ENCODE measurements around the gene KRT17. TPM values are rescaled to one million over a fixed set of nuclear protein-coding genes. Genes with fewer than 3 reads are reported as not detected.
"Not testable (repeated sequence)": the region's sequence is repeated elsewhere in the genome, so short reads cannot be mapped to it uniquely, and the experiment has no call there.

The KRT17 gene
- total RNA-seq, 4 donors from 2014 or later, result 37.6 TPM; not detected in 3

GRCh38 chr17:41642252-41643156, 18.1 kb upstream of the KRT17 start:
- WGBS, 2 donors (ENCODE audit: low coverage in 1 of 2), result 82 to 97% methylated on average over 3 to 13 of the region's 13 CpGs
- no peak overlapping the region for H3K4me3 ChIP-seq
- no peaks in the 10 kb centered on the region for H3K9me3 ChIP-seq
- TF ChIP-seq POLR2AphosphoS5 (IDR thresholded peaks at IDR 0.05), result no peak
- TF ChIP-seq POLR2A (IDR thresholded peaks at IDR 0.05), result no peak
- TF ChIP-seq CTCF (IDR thresholded peaks at IDR 0.05), result no peak
- no peak for TF ChIP-seq EP300 (IDR thresholded peaks at IDR 0.05; ENCODE audit: low read depth)
- H3K27ac ChIP-seq, result no peak overlapping the region
- H3K36me3 ChIP-seq, result no peaks in the 10 kb centered on the region
- H3K4me1 ChIP-seq, result peaks cover 0 to 6% (median 3%) of the 10 kb centered on the region in 4 donors
- DNase-seq, result no peak
- intact Hi-C loops (cut with DNase I; ENCODE audit: low total_unique reads), result no loop called here
- in situ Hi-C loops (cut with MboI; ENCODE audit: low pct_ligation_motif_present in 1 of 4, low pct_unique_long_range_greater_than_20kb in 1 of 4, low sequenced_read_pairs in 3 of 4), result loop anchor here (10.0 to 25.0 kb wide), 3 partner anchors 88 to 738 kb away; no protein-coding TSS in a partner anchor
- H3K27me3 ChIP-seq, result no peaks in the 10 kb centered on the region

- 98% methylated on average over 5 of the region's 5 CpGs; no CpG with 5 or more reads in 1 of the 2 donors for WGBS, 2 donors (ENCODE audit: low coverage in 1 of 2)
- H3K4me1 ChIP-seq; H3K9me3 ChIP-seq; H3K4me3 ChIP-seq; H3K27ac ChIP-seq; H3K36me3 ChIP-seq; intact Hi-C loops (cut with DNase I; ENCODE audit: low total_unique reads); DNase-seq; H3K27me3 ChIP-seq: not testable (repeated sequence)
- in situ Hi-C loops (cut with MboI; ENCODE audit: low pct_ligation_motif_present in 1 of 4, low pct_unique_long_range_greater_than_20kb in 1 of 4, low sequenced_read_pairs in 3 of 4), result loop anchor here (10.0 to 25.0 kb wide), 3 partner anchors 86 to 736 kb away; no protein-coding TSS in a partner anchor
These were observed 16.2 kb upstream of the KRT17 start for GRCh38 chr17:41640596-41640995.

GRCh38 chr17:41639492-41640473, 15.4 kb upstream of the KRT17 start:
- in situ Hi-C loops (cut with MboI; ENCODE audit: low pct_ligation_motif_present in 1 of 4, low pct_unique_long_range_greater_than_20kb in 1 of 4, low sequenced_read_pairs in 3 of 4), result loop anchor here (10.0 to 25.0 kb wide), 3 partner anchors 85 to 735 kb away; no protein-coding TSS in a partner anchor
- intact Hi-C loops (cut with DNase I; ENCODE audit: low total_unique reads), result loop anchor here (10.0 kb wide), 1 partner anchor 725 kb away; no protein-coding TSS in a partner anchor
- Histone ChIP-seq H3K4me3 (no peak overlapping the region), H3K27ac (no peak overlapping the region), H3K27me3 (no peaks in the 10 kb centered on the region), H3K4me1 (peaks cover 0 to 8% (median 0%) of the 10 kb centered on the region in 4 donors), H3K9me3 (no peaks in the 10 kb centered on the region), H3K36me3 (no peaks in the 10 kb centered on the region)
- 82 to 94% methylated on average over 4 to 7 of the region's 7 CpGs for WGBS, 2 donors (ENCODE audit: low coverage in 1 of 2)
- no peak for TF ChIP-seq POLR2AphosphoS5 (IDR thresholded peaks at IDR 0.05)
- no peak for TF ChIP-seq POLR2A (IDR thresholded peaks at IDR 0.05)
- TF ChIP-seq CTCF (IDR thresholded peaks at IDR 0.05), result no peak
- no peak for DNase-seq

- no peak for DNase-seq
- WGBS, 2 donors (ENCODE audit: low coverage in 1 of 2), result 79 to 83% methylated on average over 4 to 6 of the region's 6 CpGs
- intact Hi-C loops (cut with DNase I; ENCODE audit: low total_unique reads) (loop anchor here (10.0 kb wide), 1 partner anchor 724 kb away; no protein-coding TSS in a partner anchor), in situ Hi-C loops (cut with MboI; ENCODE audit: low pct_ligation_motif_present in 1 of 4, low pct_unique_long_range_greater_than_20kb in 1 of 4, low sequenced_read_pairs in 3 of 4) (loop anchor here in 1 of 4 donors (25.0 kb wide), 1 partner anchor 727 kb away; no protein-coding TSS in a partner anchor)
- H3K36me3 ChIP-seq, result no peaks in the 10 kb centered on the region
- no peaks in the 10 kb centered on the region for H3K9me3 ChIP-seq
- H3K27ac ChIP-seq, result no peak overlapping the region
- TF ChIP-seq EP300 (IDR thresholded peaks at IDR 0.05; ENCODE audit: low read depth), result no peak
- no peak for TF ChIP-seq POLR2AphosphoS5 (IDR thresholded peaks at IDR 0.05)
- H3K27me3 ChIP-seq, result no peaks in the 10 kb centered on the region
- H3K4me3 ChIP-seq, result no peak overlapping the region
- H3K4me1 ChIP-seq, result peaks cover 0 to 8% (median 0%) of the 10 kb centered on the region in 4 donors
These were observed 14.6 kb upstream of the KRT17 start for GRCh38 chr17:41638941-41639340.
